ENCODE results near the gene PFKM. TPM values are rescaled to one million over a fixed set of nuclear protein-coding genes. Genes with fewer than 3 reads are reported as not detected.

Gene PFKM
- total RNA-seq, 4 donors from 2014 or later, result 21.7 to 48.8 (median 32.7) TPM

- no peak for DNase-seq
- in situ Hi-C loops (cut with MboI; ENCODE audit: low pct_ligation_motif_present in 1 of 4, low pct_unique_long_range_greater_than_20kb in 1 of 4, low sequenced_read_pairs in 3 of 4) (no loop called here), intact Hi-C loops (cut with DNase I; ENCODE audit: low total_unique reads) (no loop called here)
- H3K9me3 ChIP-seq, result no peaks in the 10 kb centered on the region
- H3K27ac ChIP-seq, result no peak overlapping the region
- no peak for TF ChIP-seq CTCF (IDR thresholded peaks at IDR 0.05)
- no peak for TF ChIP-seq EP300 (IDR thresholded peaks at IDR 0.05; ENCODE audit: low read depth)
- no peak for TF ChIP-seq POLR2AphosphoS5 (IDR thresholded peaks at IDR 0.05)
- no peak for TF ChIP-seq POLR2A (IDR thresholded peaks at IDR 0.05)
- H3K27me3 ChIP-seq, result peaks cover 56% of the 10 kb centered on the region
- WGBS, 2 donors (ENCODE audit: low coverage in 1 of 2), result 26% methylated on average over 20 of the region's 20 CpGs; no CpG with 5 or more reads in 1 of the 2 donors
- no peaks in the 10 kb centered on the region for H3K36me3 ChIP-seq
- H3K4me3 ChIP-seq, result peak overlapping the region in 3 of 4 donors; percentile 31 to 62 (median 54)
- peaks cover 7 to 24% (median 16%) of the 10 kb centered on the region in 4 donors for H3K4me1 ChIP-seq
Measured at GRCh38 chr12:48184549-48184922, 65.4 kb downstream of the PFKM start.

DNA sequence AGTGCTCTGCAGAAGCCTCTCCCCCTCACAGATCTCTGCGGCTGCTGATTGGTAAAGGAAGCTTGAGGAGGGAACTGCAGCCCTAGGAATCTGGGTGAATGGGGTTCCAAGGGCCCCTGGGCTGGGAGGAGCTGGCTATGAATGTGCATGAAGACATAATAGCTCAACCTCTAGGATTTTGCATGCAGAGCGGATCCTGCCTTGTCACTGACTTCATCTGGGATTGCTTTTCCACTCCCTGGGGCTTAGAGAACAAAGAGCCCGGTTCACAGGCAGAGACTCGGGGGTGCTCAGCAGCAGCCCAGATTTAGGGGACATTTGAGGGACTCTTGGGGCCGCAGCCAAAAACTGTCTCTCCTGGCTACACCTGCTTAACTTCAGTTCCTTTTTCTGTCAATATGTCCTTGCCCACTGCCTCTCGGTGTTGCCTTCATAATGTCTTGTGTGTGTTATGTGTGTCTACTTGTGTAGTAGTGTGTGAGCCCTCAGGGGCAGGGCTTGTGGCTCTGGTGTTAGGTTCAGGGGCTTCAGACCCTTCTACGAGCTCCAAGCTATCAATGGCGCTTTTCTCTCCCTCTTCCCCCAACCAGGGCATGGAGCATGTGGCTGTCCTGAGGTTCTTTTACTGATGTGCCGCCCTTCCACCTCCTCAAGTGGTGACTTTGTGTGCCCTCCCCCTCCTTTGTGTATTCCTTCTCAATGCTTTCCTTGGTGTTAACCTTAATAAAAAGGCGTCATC lies 66.2 kb downstream of the PFKM start:
- no peak for DNase-seq

GRCh38 chr12:48187916-48188695 lies 68.9 kb downstream of the PFKM start:
- Histone ChIP-seq H3K27me3 (peaks cover 25% of the 10 kb centered on the region), H3K27ac (no peak overlapping the region), H3K9me3 (no peaks in the 10 kb centered on the region), H3K4me3 (no peak overlapping the region), H3K4me1 (peaks cover under 1 to 14% (median 9%) of the 10 kb centered on the region in 4 donors), H3K36me3 (no peaks in the 10 kb centered on the region)
- intact Hi-C loops (cut with DNase I; ENCODE audit: low total_unique reads) (no loop called here), in situ Hi-C loops (cut with MboI; ENCODE audit: low pct_ligation_motif_present in 1 of 4, low pct_unique_long_range_greater_than_20kb in 1 of 4, low sequenced_read_pairs in 3 of 4) (no loop called here)
- no peak for DNase-seq
- WGBS, 2 donors (ENCODE audit: low coverage in 1 of 2), result 80 to 91% methylated on average over 4 to 10 of the region's 10 CpGs
- TF ChIP-seq POLR2AphosphoS5 (IDR thresholded peaks at IDR 0.05), result no peak
- TF ChIP-seq POLR2A (IDR thresholded peaks at IDR 0.05), result no peak
- no peak for TF ChIP-seq EP300 (IDR thresholded peaks at IDR 0.05; ENCODE audit: low read depth)
- no peak for TF ChIP-seq CTCF (IDR thresholded peaks at IDR 0.05)

More for the DNA sequence above, 66.2 kb downstream of the PFKM start:
- intact Hi-C loops (cut with DNase I; ENCODE audit: low total_unique reads), result no loop called here
- TF ChIP-seq CTCF (IDR thresholded peaks at IDR 0.05) (no peak), POLR2AphosphoS5 (IDR thresholded peaks at IDR 0.05) (no peak), POLR2A (IDR thresholded peaks at IDR 0.05) (no peak), EP300 (IDR thresholded peaks at IDR 0.05; ENCODE audit: low read depth) (no peak)
- H3K9me3 ChIP-seq, result no peaks in the 10 kb centered on the region
- peaks cover 7 to 24% (median 16%) of the 10 kb centered on the region in 4 donors for H3K4me1 ChIP-seq
- H3K27me3 ChIP-seq, result peaks cover 52% of the 10 kb centered on the region
- 84% methylated on average over 10 of the region's 10 CpGs; no CpG with 5 or more reads in 1 of the 2 donors for WGBS, 2 donors (ENCODE audit: low coverage in 1 of 2)
- H3K4me3 ChIP-seq, result no peak overlapping the region
- no peaks in the 10 kb centered on the region for H3K36me3 ChIP-seq
- in situ Hi-C loops (cut with MboI; ENCODE audit: low pct_ligation_motif_present in 1 of 4, low pct_unique_long_range_greater_than_20kb in 1 of 4, low sequenced_read_pairs in 3 of 4), result no loop called here
- no peak overlapping the region for H3K27ac ChIP-seq

DNA sequence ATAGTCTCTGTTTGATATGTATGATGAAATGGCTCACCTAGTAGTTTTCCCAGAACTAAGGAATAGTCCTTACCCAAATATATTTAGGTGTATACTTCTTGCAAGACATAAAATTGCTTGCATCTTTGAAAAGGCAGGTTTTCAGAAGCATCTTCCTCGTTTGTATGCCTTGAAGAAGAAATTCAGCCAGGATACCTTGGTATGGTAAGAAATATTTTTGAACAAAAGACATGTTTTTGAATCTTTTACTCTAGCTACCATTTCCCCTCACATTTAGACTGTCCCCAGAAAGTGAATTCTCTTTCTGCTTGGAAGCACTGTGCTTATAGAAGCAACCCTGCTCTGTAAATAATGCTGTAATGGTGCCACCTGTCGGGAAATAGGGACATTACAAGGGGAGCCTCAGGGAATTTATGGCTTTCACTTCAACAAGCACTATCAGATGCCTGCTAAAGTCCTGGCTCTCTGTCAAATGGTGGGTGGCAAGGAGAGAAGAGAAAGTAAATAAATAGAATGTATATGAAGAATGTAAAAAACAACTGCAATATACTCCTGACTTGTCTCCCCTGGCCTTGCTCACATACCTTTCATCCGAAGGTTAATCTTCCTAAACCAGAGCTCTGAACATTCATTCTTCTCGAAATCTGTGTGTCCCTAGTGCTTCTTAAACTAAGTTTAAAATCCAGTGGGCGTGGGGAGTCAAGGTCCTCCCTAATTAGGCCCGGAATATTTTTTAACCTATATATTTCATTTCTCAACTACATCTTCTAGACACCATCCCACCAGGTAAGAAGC lies 70.4 kb downstream of the PFKM start:
- DNase-seq, result peak; percentile 76
- TF ChIP-seq CTCF (IDR thresholded peaks at IDR 0.05) (peak; percentile 76 to 95 (median 86)), POLR2AphosphoS5 (IDR thresholded peaks at IDR 0.05) (no peak), EP300 (IDR thresholded peaks at IDR 0.05; ENCODE audit: low read depth) (no peak), POLR2A (IDR thresholded peaks at IDR 0.05) (no peak)
- intact Hi-C loops (cut with DNase I; ENCODE audit: low total_unique reads), result no loop called here

More for the DNA sequence above, 70.4 kb downstream of the PFKM start:
- in situ Hi-C loops (cut with MboI; ENCODE audit: low pct_ligation_motif_present in 1 of 4, low pct_unique_long_range_greater_than_20kb in 1 of 4, low sequenced_read_pairs in 3 of 4), result no loop called here
- Histone ChIP-seq H3K36me3 (no peaks in the 10 kb centered on the region), H3K27me3 (peaks cover 11% of the 10 kb centered on the region), H3K9me3 (no peaks in the 10 kb centered on the region), H3K4me1 (peaks cover 0 to under 1% (median 0%) of the 10 kb centered on the region in 4 donors), H3K27ac (no peak overlapping the region), H3K4me3 (no peak overlapping the region)
- WGBS, 2 donors (ENCODE audit: low coverage in 1 of 2), result 31 to 41% methylated on average over 5 to 6 of the region's 6 CpGs
